GM19438 (cell line): ENCODE data around the gene FAM131B.

ENCODE experiments used
- ATAC-seq: cut with Tn5 transposase; IDR thresholded peaks from one replicate; pipeline ENCODE4 v1.9.1; 2021; ENCODE audit warnings: low read depth; ENCODE audit not compliant: unreplicated experiment

The FAM131B gene

DNA sequence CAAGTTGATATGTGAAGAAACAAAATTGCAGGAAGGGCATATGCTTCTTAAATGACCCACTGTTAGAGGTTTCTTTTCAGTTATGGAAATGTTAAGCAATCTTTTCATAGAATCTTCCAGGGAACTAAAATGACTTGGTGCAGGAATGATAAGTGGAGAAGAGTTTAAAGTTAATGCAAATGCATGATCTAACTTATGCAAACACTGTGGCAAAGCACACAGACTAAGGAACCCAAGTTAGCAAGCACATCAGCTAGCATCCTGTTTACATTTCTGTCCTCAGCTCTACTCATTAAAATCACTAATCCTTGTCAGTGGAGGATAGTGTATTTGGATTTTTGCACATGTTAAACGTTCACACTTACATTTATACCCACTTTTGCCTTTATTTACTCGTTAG is 37.3 kb downstream of the FAM131B start:
- ATAC-seq = peak; percentile 41

DNA sequence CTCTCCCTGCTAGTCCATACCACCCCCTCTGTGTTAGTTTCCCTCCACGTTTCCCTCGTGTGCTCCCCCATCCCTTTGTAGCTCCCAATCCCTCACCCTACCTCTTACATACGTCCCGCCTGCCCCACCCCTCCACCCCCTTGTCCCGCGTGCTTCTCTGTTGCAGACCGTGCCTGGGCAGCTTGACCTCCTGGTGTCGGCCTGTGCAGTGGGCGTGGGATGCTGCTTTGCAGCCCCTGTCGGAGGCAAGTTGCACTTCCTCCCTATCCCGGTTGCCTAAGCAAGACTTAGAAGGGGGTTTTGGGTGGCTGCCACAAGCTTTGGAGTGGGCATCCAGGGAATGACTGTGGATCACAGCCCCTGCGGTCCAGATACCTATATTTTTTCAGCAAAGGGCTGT is 38.9 kb downstream of the FAM131B start:
- ATAC-seq = no peak

DNA sequence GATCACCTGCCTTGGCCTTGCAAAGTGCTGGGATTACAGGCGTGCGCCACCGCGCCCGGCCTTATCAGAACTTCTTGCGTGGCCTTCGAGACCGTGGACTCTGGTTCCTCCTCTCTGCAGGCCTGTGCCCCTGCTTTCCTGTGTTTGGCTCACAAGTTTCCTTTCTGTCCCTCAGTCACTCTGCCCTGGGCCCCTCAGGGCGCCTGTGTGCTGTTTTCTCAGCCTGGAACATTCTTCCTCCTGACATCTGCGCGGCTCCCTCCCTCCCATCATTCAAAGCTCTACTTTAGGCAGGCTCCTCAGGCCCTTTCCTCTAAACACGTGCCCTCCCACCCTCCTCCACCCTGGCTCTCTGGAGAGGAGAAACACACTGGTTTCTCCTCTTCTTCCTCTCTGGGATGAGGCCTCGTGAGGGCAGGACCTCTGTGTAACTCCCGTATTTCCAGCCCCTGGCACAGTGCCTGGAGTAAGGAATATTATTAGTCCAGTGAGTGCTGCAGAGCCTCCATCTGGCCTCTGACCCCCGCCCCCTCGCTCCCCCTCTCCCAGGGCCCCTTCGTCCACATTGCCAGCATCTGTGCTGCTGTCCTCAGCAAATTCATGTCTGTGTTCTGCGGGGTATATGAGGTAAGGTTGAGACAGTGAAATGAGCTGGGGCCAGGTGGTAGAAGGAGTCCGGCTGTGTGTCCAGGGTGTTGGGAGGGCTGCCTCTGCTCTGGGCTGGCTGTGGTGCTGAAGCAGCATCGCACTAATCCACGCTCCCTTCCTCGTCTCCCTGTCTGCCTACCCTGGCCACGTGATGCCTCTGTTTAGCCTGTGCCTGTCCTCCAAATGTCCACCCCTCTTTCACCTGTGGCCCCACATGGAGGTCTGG is 39.5 kb downstream of the FAM131B start:
- ATAC-seq = no peak

DNA sequence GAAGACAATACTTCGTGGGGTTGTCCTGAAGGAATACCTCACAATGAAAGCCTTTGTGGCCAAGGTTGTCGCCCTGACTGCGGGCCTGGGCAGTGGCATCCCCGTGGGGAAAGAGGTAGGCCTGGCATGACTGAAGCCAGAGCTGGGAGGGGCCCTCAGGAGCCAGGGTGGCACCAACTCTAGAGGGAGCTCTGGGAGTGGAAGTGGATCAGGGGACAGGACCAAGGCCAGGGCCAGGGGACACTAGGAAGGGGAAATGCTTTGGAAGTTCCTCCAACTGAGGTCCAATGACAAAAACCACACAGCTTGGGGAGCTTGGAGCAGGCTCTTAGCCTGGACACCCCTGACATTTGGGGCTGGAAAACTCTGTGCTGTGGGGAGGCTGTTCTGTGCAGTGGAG is 40.8 kb downstream of the FAM131B start:
- no peak for ATAC-seq

DNA sequence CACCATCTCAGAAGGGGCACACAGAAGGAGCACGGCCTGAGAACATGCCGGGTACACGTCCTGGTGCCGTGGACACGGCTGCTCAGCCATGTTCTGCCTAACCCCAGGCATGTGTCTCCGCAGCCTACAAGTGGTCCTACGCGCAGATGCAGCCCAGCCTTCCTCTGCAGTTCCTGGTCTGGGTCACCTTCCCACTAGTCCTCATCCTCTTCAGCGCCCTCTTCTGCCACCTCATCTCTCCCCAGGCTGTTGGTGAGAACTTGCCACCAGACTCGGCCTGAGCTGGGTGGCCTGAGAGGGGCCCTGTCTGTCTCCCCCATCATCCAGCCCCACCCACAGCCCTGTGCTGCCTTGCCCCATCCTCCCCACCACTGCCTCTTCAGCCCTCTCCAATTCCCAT is 41.3 kb downstream of the FAM131B start:
- ATAC-seq = no peak

DNA sequence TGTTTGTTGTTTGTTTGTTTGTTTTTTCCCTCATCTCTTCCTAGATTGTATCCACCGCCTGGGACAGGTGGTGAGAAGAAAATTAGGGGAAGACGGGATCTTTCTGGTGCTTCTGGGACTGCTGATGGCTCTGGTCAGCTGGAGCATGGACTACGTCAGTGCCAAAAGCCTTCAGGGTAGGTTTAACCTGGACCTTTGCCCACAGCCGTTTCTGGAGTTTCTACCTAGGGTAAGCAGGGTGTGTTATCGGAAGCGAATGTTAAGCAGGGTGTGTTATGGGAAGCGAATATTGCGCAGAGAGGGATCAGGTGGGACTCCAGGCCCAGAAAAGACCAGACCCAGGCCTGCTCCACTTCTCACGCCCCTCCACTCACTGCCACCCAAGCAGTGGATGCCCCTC is 41.9 kb downstream of the FAM131B start:
- no peak for ATAC-seq

DNA sequence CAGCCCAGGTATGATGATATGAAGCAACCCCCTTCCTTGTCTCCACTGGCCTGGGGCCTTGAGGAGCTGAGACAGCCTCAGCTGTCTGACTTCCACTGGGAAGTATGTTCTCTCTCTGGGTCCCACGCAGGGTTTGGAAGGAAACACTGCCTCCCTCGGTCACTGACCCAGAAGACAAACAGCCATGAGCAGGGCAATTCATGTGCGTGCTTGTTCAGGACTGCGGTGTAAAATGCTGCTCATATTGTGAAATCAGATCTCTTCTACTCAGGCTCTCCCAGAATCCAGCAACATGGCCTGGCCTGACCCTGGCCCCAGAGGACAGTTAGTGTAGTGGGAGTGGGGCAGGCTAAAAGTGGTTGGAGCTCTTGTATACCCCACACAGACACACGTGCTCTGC is 43.9 kb downstream of the FAM131B start:
- no peak for ATAC-seq

DNA sequence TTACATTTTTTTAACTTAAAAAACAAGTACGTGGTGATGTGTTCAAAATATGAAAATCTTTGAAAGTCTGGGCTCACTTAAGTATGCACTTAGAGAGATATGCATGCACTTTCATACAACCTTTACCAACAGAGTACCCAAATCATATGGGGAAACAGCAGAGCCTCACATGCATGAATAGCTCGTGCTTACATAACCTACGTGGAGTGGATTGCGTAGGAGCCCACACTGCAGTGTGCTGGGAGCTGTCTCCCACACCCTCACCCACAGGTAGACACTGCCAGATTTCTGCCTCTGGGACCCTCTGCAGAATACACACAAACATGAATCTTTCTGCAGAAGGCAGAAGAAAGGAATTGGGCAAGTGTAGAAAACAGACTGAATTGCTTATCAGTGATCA is 46.0 kb downstream of the FAM131B start:
- no peak for ATAC-seq

DNA sequence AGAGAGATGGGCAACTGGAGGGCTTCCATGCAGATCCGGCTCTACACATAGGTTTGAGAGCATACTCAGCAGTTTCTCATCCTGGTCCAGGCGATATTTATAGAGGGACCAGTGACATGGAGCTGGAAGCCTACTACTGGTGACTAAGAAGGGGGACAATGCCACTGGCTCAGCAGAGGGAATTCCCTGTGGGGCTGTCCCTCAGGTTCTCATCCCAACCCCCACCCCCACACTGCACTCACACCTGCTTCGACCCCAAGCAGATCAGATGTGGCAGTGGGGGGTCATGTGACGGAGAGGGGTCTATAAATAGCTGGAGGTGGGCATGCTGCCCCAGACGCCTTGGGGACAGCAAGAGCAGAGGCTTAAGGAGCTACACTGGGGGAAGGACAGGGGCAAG is 46.7 kb downstream of the FAM131B start, which contains the start of gene CLCN1:
CLCN1 (plus strand) TSS at position 336 of the 400 bp plus-strand sequence. CDS start 102 bp downstream, outside the sequence.
- ATAC-seq = no peak

DNA sequence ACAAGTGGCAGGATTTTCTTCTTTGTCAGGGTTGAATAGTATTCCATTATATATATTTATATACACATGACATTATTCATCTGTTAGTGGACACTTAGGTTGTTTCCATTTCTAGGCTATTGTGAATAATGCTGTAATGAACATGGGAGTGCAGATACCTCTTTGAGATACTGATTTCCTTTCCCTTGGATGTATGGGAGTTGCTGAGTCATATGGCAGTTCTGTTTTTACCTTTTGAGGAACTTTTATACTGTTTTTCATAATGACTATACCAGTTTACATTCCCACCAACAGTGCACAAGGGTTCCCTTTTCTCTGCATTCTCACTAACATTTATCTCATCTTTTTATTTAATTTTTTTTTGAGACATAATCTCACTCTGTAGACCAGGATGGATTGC is 48.4 kb downstream of the FAM131B start:
- ATAC-seq = no peak

DNA sequence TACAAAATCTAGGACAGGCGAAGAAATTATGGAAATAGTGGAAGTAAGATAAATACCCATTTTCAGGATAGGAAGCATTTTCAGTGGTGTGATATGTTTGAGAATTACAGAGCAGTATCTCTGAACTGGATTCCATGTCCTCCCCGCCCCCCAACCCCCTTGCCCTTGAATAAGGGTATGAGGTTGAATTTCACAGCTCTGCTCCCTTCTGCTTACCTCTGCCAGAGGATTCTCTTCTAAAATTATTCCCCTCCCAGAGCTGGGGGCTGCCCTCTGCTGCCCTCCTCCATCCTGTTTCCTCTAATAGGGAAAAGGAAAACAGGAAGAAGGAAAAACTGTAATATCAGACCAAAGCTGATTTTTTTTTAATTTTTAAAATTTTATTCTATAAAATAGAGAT is 53.9 kb downstream of the FAM131B start:
- no peak for ATAC-seq

DNA sequence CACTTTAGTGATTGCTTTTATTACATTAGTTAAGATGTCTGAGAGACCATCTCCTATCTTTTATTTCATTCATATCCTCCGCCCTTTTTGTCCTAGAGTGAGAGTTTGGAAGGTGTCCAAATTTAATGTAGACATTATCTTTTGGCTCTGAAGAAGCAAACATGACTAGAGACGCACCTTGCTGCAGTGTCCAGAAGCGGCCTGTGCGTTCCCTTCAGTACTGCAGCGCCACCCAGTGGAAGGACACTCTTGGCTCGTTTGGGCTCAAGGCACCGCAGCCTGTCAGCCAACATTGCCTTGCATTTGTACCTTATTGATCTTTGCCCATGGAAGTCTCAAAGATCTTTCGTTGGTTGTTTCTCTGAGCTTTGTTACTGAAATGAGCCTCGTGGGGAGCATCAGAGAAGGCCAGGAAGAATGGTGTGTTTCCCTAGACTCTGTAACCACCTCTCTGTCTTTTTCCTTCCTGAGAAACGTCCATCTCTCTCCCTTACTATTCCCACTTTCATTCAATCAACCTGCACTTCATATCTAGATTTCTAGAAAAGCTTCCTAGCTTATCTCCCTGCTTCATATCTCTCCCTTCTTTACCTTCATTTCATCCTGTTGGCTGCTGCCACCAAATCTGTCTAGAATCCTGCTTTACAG is 57.0 kb downstream of the FAM131B start:
- ATAC-seq = peak; percentile 59

DNA sequence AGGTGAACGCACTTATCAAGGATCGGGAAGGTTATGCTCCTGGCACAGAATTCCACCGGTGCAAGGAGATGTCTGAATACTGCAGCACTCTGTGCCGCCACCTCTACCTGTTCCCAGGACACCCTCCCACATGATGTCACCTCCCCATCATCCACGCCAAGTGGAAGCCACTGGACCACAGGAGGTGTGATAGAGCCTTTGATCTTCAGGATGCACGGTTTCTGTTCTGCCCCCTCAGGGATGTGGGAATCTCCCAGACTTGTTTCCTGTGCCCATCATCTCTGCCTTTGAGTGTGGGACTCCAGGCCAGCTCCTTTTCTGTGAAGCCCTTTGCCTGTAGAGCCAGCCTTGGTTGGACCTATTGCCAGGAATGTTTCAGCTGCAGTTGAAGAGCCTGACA is 57.6 kb downstream of the FAM131B start:
- ATAC-seq = no peak

DNA sequence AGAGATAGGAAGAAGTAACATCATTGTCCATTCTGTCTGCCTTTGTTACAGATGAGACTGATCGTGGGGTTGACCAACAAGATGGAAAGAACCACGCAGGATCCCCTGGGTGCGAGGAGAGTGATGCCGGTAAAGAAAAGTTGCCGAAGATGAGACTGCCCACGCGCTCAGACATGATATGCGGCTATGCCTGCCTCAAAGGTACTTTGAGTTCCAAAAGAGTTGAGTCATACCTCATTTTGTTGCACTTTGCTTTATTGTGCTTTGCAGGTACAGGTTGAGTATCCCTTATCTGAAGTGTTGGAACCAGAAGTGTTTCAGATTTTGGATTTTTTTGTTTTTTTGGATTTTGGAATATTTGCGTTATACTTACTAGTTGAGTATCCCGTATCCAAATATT is 58.8 kb downstream of the FAM131B start:
- no peak for ATAC-seq
